Liver (tissue), 3 donors: ENCODE data around the gene TMPRSS12.

ENCODE experiments used
- FOXA2 ChIP-seq: IDR thresholded peaks from 2 replicates; pipeline ENCODE4 v1.6.1; 2016; ENCODE audit warnings: antibody characterized with exemption
- YY1 ChIP-seq: IDR thresholded peaks from 2 replicates; pipeline ENCODE4 v1.6.1; 2016; ENCODE audit warnings: antibody characterized with exemption, mild to moderate bottlenecking
- TF ChIP-seq, protein P1 (sequence below): IDR thresholded peaks from 2 replicates; pipeline ENCODE4 v1.6.1; 2016; ENCODE audit warnings: antibody characterized with exemption
- TF ChIP-seq, protein P2 (sequence below): fragments of 150-350 bp; IDR thresholded peaks from 2 replicates; pipeline ENCODE4 v1.5.1; 2017; ENCODE audit warnings: improper control_type of control experiment, low read depth, low read length; ENCODE audit not compliant: missing input control
- TF ChIP-seq, protein P3 (sequence below): IDR thresholded peaks from 2 replicates; pipeline ENCODE4 v1.6.1; 2016; ENCODE audit warnings: antibody characterized with exemption
- TF ChIP-seq, protein P4 (sequence below): IDR thresholded peaks from 2 replicates; pipeline ENCODE4 v1.6.1; 2016; ENCODE audit warnings: antibody characterized with exemption, mild to moderate bottlenecking
- donor health status: healthy.
- donor health status: healthy.

DNA sequence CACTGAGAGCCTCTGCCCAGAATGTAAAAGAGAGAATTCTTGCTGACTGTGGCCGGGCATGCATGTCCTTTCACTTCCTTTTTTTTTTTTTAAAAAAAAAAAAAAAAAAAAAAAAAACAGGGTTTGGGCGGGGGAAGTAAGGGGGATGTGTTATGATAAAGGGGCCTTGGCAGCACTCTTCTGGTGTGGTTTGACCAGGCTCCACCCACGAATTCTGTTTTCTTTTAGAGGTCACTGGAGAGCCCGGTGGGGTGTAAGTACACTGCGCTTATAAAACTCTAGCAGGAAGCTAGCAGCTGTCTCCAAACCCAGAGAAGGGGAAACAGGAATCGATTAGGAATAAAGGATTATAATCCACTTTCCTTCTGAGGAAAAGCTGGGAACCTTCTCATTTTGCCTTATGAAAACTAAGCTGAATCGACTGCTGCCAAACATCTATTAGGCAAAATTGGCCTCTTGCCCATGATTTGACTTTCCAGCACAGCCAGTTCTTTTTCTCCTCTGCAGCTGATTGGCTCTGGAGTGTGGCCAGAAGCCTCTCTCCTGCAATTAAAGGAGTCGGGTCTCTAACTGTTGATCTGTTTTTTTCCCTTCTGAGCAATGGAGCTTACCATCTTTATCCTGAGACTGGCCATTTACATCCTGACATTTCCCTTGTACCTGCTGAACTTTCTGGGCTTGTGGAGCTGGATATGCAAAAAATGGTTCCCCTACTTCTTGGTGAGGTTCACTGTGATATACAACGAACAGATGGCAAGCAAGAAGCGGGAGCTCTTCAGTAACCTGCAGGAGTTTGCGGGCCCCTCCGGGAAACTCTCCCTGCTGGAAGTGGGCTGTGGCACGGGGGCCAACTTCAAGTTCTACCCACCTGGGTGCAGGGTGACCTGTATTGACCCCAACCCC lies 82.0 kb downstream of the TMPRSS12 start:
- TF ChIP-seq, protein P1, sequence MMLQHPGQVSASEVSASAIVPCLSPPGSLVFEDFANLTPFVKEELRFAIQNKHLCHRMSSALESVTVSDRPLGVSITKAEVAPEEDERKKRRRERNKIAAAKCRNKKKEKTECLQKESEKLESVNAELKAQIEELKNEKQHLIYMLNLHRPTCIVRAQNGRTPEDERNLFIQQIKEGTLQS = no peak
- TF ChIP-seq, protein P2, sequence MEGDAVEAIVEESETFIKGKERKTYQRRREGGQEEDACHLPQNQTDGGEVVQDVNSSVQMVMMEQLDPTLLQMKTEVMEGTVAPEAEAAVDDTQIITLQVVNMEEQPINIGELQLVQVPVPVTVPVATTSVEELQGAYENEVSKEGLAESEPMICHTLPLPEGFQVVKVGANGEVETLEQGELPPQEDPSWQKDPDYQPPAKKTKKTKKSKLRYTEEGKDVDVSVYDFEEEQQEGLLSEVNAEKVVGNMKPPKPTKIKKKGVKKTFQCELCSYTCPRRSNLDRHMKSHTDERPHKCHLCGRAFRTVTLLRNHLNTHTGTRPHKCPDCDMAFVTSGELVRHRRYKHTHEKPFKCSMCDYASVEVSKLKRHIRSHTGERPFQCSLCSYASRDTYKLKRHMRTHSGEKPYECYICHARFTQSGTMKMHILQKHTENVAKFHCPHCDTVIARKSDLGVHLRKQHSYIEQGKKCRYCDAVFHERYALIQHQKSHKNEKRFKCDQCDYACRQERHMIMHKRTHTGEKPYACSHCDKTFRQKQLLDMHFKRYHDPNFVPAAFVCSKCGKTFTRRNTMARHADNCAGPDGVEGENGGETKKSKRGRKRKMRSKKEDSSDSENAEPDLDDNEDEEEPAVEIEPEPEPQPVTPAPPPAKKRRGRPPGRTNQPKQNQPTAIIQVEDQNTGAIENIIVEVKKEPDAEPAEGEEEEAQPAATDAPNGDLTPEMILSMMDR = no peak
- TF ChIP-seq, protein P3, sequence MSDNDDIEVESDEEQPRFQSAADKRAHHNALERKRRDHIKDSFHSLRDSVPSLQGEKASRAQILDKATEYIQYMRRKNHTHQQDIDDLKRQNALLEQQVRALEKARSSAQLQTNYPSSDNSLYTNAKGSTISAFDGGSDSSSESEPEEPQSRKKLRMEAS = no peak
- TF ChIP-seq, protein P4, sequence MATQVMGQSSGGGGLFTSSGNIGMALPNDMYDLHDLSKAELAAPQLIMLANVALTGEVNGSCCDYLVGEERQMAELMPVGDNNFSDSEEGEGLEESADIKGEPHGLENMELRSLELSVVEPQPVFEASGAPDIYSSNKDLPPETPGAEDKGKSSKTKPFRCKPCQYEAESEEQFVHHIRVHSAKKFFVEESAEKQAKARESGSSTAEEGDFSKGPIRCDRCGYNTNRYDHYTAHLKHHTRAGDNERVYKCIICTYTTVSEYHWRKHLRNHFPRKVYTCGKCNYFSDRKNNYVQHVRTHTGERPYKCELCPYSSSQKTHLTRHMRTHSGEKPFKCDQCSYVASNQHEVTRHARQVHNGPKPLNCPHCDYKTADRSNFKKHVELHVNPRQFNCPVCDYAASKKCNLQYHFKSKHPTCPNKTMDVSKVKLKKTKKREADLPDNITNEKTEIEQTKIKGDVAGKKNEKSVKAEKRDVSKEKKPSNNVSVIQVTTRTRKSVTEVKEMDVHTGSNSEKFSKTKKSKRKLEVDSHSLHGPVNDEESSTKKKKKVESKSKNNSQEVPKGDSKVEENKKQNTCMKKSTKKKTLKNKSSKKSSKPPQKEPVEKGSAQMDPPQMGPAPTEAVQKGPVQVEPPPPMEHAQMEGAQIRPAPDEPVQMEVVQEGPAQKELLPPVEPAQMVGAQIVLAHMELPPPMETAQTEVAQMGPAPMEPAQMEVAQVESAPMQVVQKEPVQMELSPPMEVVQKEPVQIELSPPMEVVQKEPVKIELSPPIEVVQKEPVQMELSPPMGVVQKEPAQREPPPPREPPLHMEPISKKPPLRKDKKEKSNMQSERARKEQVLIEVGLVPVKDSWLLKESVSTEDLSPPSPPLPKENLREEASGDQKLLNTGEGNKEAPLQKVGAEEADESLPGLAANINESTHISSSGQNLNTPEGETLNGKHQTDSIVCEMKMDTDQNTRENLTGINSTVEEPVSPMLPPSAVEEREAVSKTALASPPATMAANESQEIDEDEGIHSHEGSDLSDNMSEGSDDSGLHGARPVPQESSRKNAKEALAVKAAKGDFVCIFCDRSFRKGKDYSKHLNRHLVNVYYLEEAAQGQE = peak; percentile 81
- TF ChIP-seq FOXA2 (peak; percentile 8), YY1 (peak; percentile 82)
